Measurements from ENCODE around the gene SAMD8.
"Not testable (repeated sequence)": the region's sequence is repeated elsewhere in the genome, so short reads cannot be mapped to it uniquely, and the experiment has no call there.

Gene SAMD8

DNA sequence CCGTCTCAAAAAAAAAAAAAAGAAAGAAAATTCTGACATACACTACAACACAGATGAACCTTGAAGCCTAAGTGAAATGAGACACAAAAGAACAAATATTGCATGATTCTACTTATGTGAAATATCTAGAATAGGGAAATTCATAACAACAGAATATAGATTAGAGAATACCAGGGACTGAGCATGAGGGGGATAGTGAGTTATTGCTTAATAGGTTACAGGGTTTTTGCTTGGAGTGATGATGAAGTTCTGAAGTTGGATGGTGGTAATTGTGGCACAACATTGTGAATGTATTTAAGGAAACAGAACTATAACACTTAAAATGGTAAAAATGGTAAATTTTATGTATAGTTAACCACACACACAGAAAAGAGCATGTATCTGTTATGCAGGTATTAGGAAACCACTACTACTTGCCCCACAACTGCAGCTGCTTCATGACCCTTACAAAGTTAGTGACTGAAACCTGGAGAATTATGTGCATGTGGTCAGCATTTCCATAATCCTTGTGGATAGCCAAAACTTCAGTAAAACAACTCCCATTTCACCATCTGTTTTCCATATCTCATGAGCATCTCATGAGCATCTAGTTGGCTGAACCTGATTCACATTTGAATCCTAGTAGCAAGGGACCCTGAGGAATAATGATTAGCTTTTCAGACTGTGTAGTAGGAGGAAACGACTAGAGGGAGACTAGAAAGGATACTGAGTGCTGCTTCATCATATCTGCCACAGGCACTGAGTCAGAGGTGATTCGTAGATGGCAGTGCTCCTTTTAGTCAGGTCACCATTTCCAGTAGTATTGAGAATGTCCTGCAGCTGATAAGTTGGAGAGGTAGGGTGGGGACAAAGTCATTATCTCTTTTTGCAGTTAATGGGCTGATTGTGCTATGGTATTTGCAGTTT lies 26.3 kb downstream of the SAMD8 start:
- DNase-seq (ENCODE audit: low read depth in 1 of 2, low spot score in 1 of 2), result no peak

DNA sequence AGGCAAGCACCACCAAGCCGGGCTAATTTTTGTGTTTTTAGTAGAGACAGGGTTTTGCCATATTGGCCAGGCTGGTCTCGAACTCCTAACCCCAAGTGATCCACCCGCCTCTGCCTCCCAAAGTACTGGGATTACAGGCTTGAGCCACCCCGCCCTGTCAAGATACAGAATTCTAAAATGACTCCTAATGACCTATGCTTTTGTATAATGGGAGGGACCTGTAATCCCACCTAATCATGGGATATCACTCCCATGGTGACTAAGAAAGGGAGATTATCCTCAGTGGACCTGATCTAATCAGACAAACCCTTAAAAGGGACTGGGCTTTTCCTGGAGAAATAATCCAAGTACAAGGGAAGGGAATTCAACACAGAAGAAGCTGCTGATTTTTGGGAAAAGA lies 28.8 kb downstream of the SAMD8 start:
- DNase-seq (ENCODE audit: low read depth in 1 of 2, low spot score in 1 of 2), result no peak

DNA sequence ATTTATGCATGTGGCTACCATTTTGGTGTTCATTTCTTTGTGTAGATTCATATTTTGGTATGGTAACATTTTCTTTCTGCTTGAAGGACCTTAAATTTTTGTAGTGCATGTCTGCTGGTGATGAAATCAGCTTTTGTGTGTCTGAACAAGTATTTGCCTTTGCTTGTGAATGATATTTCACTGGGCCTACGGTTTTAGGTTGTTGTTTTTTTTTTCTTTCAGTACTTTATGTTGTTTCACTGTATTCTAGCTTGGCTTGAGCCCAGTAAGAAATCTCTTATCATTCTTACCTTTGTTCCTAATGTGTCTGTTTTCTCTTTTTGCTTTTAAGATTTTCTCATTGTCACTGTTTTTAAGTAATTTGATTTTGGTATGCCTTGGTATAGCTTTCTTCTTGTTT lies 31.9 kb downstream of the SAMD8 start:
- DNase-seq (ENCODE audit: low read depth in 1 of 2, low spot score in 1 of 2), result no peak

DNA sequence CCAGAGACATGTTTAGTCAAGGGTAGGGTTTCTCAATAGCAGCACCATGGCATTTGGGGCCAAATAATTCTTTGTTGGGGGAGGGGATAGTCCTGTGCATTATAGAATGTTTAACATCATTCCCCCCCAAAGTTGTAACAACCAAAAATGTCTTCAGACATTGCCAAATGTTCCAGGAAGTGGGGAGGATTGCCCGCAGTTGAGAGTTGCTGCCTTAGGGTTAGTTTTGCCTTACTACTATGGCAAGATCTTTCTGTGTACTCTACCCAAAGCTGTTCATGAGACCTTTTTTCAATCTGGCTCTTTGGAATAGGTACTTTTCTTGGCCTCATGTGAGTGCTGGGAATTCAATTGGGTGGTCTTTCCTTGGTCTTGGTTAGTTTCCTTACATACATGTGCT lies 34.1 kb downstream of the SAMD8 start:
- no peak for DNase-seq (ENCODE audit: low read depth in 1 of 2, low spot score in 1 of 2)

DNA sequence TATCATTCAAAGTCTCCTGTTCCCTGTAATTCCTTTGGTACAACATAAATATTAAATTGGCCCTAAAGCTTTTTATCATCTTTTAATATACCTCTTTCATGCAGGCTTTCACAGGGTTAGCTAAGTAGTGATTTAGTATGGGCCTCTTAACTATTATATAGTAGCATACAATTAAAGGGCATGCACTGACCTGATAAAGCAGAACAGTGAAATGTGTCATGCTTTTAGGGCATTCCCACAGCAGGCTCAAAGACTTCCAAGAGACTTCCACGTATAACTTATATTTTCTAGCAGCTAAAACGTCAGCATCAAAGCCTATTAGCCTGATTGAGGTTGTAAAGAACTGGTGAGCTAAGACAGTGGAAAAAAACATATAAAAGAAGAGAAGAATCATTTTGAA lies 35.3 kb downstream of the SAMD8 start:
- DNase-seq (ENCODE audit: low read depth in 1 of 2, low spot score in 1 of 2), result no peak

DNA sequence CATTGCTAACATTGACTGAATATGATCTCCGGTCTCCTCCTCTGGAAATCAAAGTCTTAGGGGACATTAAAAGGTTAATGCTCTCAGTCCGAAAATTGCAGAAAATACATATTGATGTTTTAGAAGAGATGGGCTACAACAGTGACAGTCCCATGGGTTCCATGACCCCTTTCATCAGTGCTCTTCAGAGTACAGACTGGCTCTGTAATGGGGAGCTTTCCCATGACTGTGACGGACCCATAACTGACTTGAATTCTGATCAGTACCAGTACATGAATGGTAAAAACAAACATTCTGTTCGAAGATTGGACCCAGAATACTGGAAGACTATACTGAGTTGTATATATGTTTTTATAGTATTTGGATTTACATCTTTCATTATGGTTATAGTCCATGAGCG lies 39.2 kb downstream of the SAMD8 start:
- DNase-seq (ENCODE audit: low read depth in 1 of 2, low spot score in 1 of 2), result no peak

DNA sequence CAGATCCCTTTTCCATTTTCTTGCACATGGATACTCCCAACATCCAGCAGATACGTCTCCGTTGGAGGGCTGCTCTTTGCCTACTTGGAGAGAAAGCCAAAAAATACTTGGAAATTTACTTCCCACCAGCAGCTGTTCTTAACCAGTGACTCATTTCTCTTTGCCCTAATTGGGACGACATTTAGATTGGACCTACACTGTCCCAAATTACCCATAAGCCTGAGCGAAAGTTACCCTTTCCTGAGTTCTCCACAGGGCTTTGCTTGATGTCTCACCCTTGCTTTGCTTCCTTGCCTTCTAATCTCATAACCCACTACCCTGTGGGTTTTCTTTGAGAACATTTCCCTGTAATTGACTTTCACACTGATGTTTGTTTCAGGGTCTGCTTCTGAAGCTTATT lies 48.1 kb downstream of the SAMD8 start:
- no peak for DNase-seq (ENCODE audit: low read depth in 1 of 2, low spot score in 1 of 2)

DNA sequence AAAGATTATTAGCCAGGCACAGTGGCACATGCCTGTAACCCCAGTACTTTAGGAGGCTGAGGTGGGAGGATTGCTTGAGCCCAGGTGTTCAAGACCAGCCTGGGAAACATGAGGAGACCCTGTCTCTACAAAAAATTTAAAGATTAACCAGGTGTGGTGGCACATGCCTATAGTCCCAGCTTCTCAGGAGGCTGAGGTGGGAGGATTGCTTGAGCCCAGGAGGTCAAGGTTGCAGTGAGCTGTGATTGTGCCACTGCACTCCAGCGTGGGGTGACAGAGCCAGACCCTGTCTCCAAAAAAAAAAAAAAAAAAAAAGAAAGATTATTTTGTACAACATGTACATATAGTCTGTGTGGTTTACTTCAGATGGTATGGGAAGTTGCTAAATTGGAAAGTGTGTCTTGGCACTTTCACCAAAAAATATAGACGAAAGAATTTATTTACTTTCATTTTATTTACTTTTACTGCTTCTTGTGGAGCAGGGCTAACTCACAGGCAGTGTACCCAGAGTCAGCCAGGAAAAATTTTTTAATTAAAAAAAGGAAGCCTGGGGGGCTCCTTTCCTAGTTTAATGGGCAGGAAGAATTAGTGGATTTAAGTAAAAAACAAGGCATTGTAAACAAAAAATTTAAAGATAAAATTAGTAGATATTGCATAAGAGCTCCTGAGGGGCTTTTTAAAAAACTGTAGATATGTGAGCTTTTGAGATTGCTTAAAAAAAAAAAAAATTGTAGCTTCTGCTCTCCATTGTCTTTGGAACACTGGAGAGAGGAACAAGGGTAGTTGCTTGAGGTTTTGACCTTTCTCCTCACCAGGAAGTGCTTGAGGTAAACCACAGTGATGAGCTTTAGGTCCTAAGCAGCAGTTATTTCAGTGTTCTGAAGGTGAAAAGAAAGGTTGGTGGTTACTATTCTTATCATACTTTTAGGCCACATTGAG lies 54.5 kb downstream of the SAMD8 start:
- DNase-seq (ENCODE audit: low read depth in 1 of 2, low spot score in 1 of 2), result no peak

DNA sequence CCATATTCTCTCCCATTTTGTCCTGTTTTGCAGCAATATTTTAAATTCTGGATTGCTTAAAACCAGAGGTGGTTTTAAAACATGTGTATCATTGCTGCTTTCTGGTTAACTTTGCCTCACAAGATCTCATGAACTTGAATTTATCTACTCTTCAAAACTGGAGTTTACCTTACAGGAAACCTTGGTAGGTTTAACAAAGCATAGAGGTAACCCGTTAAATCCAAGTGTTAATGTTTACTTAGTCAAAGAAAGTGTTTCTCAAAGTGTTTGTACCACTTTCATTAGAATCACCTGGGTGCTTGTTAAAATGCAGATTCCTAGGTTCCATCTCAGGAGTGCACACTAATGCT lies 55.1 kb downstream of the SAMD8 start:
- no peak for DNase-seq (ENCODE audit: low read depth in 1 of 2, low spot score in 1 of 2)

DNA sequence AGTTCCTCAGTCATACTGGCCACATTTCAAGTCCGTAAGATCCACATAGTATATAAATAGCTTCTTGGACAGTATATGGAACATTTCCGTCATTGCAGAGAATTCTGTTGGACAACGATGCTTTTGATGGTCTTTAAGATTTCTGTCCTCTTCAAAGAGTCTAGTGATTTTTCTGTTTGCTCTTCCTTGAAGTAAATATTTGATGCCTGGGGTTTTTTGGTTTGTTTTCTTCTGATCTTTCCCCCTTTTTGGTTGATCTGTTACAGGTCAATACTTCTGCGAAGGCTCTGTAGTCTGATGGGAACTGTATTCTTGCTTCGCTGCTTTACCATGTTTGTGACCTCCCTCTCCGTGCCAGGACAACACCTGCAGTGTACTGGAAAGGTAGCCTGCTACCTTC lies 56.8 kb downstream of the SAMD8 start:
- no peak for DNase-seq (ENCODE audit: low read depth in 1 of 2, low spot score in 1 of 2)

DNA sequence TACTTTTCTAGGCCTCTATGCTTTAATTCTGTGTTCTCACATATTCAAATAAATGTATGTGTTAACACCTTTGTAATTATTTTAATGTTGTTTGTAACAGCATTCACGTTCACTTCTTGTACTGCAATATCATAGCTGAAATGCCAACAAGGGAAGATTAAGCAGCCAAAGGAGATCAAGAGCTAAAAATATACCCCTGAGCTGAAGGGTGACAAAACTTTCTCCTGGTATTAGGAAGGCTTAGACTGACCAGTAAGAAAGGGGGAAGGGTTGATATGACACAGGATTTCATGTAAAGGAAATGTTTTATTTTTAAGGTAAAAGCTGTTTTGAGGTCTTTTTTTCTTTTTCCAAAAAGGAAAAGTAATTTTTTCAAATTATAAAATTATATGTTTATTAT lies 58.8 kb downstream of the SAMD8 start:
- DNase-seq (ENCODE audit: low read depth in 1 of 2, low spot score in 1 of 2), result no peak

DNA sequence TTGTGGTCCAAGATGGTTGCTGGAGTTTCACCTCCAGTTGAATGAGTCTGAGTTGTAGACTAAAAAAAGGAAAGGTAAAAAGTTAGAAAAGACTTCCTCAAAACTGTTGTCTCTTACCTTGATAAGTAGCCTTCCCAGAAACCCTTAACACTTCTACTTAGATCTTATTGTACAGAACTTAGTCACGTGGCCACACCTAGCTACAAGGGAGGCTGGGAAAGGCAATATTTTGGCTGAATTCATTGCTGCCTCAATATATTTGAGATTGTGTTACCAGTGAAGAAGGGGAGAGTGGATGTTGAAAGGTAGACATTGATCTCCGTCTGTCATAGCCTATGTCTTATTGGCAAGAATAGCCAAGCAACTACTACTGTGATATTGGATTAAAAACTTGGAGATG lies 63.6 kb downstream of the SAMD8 start:
- no peak for DNase-seq (ENCODE audit: low read depth in 1 of 2, low spot score in 1 of 2)

DNA sequence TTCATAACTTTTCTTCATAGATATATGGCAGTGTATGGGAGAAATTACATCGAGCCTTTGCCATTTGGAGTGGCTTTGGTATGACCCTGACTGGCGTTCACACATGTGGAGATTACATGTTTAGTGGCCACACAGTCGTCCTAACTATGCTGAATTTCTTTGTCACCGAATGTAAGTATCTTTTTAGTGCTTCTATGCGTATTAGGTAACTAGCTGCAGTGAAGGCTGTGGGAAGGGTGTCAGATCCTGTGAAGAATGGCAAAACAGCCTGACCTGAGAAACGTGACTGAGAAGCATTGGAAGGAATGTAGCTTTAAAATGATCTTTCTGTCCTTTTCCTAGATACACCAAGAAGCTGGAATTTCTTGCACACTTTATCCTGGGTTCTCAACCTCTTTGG lies 64.6 kb downstream of the SAMD8 start:
- no peak for DNase-seq (ENCODE audit: low read depth in 1 of 2, low spot score in 1 of 2)

DNA sequence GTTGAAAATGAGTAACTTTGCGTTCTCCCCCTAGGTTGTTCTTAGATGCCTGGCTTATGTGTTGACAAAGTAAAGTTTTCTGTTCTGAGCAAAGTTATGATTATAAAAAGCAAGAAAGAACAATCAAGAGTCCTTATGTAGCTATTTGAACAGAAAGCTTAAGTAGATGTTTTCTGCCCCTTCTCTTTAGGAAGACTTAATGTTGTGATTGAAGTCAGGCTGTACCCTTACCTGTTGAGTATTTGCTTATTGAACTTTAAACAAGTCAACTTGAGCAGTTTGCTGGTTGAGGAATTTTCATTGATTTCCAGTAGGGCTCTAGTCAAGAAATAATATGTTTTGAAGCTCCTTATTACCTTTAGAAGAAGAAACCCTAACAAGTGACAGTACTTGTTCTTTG lies 65.3 kb downstream of the SAMD8 start:
- no peak for DNase-seq (ENCODE audit: low read depth in 1 of 2, low spot score in 1 of 2)

DNA sequence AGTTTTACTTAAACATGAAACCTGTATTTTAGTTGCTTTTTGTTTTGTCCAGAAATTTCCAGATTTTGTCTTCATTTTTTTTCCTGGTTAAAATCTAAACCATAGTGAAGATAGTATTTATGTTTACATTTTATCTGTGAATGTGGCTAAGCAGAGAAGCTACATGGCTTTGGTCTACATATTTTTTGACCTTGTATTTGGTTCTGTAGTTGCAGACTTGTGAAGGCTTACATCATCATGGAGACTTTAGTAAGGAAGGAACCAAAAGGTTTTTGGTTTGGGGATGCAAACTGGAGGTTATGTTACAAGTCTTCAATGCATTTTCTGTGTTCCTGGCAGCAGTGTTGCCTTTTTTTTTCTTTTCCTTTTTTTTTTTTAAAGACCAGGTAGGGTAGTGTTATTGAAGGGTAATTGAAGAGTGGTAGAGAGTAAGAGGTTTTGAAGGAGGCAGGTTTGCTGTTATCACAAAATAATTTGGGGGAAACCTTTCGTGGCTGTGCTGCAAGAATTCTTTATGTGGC lies 68.3 kb downstream of the SAMD8 start:
- DNase-seq (ENCODE audit: low read depth in 1 of 2, low spot score in 1 of 2), result no peak

DNA sequence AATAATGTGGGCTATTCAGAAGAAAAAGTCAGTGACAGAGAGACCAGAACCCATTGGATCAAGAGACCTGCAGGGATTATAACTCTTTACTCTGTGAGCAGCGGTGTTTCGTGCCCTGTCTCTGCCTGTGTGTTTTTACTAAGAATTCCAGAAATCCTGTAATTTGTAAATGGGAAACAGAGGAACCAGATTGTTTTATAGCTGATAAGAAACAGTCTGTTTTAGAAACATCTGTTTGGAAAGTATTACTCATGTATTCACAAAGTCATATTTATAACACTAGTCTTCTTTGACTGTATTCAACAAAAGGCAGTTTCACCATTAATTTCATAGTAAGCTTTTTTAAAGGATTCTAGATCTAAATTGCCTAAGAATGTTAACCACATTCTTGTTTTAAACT lies 69.1 kb downstream of the SAMD8 start:
- no peak for DNase-seq (ENCODE audit: low read depth in 1 of 2, low spot score in 1 of 2)

DNA sequence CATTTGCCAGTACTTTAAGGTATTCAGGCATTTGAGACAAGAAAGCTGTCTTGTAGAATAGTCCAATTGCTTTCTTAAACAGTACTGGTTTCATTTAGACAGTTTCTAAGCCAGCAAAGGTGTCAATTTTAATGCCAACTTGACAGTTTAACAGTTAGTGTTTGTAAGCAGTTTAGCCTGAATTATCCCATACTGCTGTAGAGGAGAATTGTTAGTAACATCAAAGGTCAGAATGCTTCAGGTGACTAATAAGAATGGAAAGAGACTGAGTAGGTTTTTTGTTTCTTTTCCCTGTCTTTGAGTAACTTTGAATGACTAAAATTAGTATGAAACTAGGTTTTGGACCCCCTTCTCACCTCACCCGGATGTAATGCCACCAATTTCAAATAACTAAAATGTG lies 69.6 kb downstream of the SAMD8 start:
- no peak for DNase-seq (ENCODE audit: low read depth in 1 of 2, low spot score in 1 of 2)

DNA sequence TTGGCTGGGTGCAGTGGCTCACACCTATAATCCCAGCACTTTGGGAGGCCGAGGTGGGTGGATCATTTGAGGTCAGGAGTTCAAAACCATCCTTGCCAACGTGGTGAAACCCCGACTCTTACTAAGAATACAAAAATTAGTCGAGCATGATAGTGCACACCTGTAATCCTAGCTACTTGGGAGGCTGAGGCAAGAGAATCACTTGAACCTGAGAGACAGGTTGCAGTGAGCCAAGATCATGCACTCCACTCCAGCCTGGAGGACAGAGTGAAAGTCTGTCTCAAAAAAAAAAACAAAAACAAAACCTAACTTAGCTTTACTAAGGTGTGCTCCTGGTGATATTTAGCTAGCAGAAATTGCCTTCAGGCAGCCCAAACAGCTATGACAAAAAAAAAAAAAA lies 74.9 kb downstream of the SAMD8 start:
- DNase-seq (ENCODE audit: low read depth in 1 of 2, low spot score in 1 of 2), result no peak

DNA sequence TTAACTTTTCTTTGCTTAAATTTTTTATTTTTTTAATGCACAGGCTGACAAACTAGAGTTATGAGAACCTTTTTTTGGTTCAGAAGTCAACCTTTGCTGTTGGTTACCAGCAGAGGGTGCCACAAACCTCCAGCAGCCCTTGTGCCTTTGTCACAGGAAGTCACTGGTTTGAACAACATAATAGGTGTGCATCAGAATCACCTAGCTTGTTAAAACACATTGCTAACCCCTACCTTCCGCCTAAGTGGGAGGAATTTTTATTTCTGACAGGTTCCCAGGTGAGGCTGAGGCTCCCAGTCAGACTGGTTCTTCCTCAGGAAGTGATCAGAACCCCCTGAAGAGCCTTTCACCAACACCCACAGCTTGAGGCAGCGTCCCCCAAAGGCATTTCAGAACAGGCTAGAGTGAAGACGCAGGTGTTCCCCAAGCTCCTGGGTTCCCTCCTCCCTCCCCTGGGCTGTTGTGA lies 76.5 kb downstream of the SAMD8 start:
- peak; percentile 40 to 44 for DNase-seq (ENCODE audit: low read depth in 1 of 2, low spot score in 1 of 2)

DNA sequence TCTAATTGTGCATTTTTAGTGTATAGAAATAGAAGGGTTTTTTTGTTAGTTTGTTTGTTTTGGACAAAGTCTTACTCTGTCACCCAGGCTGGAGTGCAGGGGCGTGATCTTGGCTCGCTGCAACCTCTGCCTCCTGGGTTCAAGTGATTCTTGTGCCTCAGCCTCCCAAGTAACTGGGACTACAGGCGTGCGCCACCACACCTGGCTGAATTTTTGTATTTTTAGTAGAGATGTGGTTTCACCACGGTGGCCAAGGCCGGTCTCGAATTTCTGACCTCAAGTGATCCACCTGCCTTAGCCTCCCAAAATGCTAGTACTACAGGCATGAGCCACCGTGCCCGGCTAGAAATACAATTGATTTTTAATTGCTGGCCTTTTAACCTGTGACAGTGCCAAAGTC lies 77.1 kb downstream of the SAMD8 start:
- DNase-seq (ENCODE audit: low read depth in 1 of 2, low spot score in 1 of 2), result not testable (repeated sequence)

DNA sequence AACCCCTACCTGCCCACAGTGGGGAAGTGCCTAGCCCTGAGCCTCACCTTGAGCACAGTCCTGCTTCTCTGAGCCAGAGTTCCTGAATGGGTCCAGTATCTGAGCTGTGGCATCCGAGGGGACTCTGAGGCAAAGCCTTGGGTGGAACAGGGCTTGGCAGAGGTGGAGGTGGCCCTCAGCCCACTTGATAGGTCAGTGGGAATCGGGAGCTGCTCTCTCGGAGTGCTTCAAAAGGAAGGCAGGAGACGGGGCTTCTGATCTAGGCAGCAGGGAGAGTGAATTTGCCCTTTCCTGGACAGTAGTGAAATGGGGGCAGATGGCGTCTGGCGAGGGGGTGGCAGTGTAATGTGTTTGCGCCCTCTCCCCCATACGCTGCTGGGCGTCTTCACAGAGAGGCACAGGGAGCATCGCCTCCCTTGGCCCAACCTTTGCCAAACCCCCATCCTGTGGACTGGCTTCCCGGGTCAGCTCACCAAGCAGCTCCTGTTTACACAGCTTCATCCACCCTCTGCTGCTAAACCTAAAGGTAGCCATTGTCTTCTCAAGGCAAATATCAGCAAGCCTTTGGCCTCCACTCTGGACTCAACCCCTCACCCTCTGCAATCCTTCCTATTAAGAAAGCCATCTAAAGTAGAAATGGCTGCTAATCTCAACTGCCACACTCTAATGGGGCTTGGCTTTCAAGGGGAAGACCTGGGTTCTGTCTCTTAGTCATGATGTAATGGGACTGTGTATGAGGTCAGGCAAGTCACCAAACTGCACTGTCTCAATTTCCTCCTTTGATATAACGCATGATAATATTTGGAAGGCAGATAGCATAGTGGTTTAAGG lies 78.0 kb downstream of the SAMD8 start:
- no peak for DNase-seq (ENCODE audit: low read depth in 1 of 2, low spot score in 1 of 2)
